Uterus (tissue), 2 donors: ENCODE data around the gene MLF2.

Experiments used
- POLR2A ChIP-seq, 2 donors: fragments of 450-650 bp; IDR thresholded peaks; one replicate each; pipeline ENCODE4 v1.6.1; 2016; ENCODE audit warnings: antibody characterized with exemption in 2 of 2, mild to moderate bottlenecking in 1 of 2, moderate library complexity in 1 of 2
- TF ChIP-seq, protein P1 (sequence below), 4 experiments: fragments of 200-600 bp in 2 of 4; fragments of 450-650 bp in 2 of 4; sonication (generic) in 2 of 4; IDR thresholded peaks; one replicate each; pipeline ENCODE4 v1.5.1; 2016 to 2019; ENCODE audit warnings: antibody characterized with exemption in 4 of 4, mild to moderate bottlenecking in 2 of 4, moderate library complexity in 1 of 4

DNA sequence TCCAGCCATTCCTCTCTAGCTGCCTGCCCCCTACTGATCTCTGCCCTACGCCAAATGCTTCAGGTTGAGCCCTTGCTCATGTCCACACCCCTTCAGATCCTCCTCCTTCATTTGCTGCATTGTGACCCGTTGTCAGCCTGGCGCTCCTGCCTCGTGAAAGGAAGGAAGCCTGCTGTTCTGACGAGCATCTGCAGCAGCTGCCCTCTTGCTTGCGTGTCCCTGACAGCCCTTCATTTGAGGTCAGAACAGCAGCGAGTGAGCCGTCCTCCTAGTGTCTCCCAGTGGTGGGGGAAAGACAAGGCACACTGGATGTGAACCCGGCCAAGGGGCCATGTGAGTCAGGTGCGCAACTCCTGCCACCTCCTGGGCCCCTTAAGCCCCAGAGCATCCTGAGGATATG is 49.3 kb downstream of the MLF2 start:
- TF ChIP-seq, protein P1, sequence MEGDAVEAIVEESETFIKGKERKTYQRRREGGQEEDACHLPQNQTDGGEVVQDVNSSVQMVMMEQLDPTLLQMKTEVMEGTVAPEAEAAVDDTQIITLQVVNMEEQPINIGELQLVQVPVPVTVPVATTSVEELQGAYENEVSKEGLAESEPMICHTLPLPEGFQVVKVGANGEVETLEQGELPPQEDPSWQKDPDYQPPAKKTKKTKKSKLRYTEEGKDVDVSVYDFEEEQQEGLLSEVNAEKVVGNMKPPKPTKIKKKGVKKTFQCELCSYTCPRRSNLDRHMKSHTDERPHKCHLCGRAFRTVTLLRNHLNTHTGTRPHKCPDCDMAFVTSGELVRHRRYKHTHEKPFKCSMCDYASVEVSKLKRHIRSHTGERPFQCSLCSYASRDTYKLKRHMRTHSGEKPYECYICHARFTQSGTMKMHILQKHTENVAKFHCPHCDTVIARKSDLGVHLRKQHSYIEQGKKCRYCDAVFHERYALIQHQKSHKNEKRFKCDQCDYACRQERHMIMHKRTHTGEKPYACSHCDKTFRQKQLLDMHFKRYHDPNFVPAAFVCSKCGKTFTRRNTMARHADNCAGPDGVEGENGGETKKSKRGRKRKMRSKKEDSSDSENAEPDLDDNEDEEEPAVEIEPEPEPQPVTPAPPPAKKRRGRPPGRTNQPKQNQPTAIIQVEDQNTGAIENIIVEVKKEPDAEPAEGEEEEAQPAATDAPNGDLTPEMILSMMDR (IDR thresholded peaks at IDR 0.05) = no peak
- TF ChIP-seq POLR2A (IDR thresholded peaks at IDR 0.05) = no peak
